Retina (tissue), 1 donor: Measurements from ENCODE around the gene PRUNE1.

Experiments
- DNase-seq: peaks from one replicate; pipeline ENCODE4 v3.0.0-alpha.2; 2016

PRUNE1 gene

GRCh38 chr1:150979092-150980056 lies 28.9 kb upstream of the PRUNE1 start:
- DNase-seq, result peak; percentile 90

- DNase-seq, result no peak
These were observed 27.0 kb upstream of the PRUNE1 start for GRCh38 chr1:150981177-150981804.

- no peak for DNase-seq
These were observed 26.2 kb upstream of the PRUNE1 start, which contains the start of gene ANXA9 for GRCh38 chr1:150981805-150982712. Gene ANXA9, plus strand, starts transcription at chr1:150982292. Its CDS starts 814 bp downstream, at chr1:150983106.

GRCh38 chr1:150985179-150985825 lies 22.9 kb upstream of the PRUNE1 start:
- DNase-seq, result no peak

GRCh38 chr1:150987924-150988323 lies 20.3 kb upstream of the PRUNE1 start:
- no peak for DNase-seq

GRCh38 chr1:150992626-150993025 lies 15.6 kb upstream of the PRUNE1 start:
- DNase-seq, result no peak

- DNase-seq, result no peak
These were observed 14.0 kb upstream of the PRUNE1 start for GRCh38 chr1:150994248-150994647.

- no peak for DNase-seq
These were observed 12.8 kb upstream of the PRUNE1 start for GRCh38 chr1:150995460-150995859.

- peak; percentile 63 for DNase-seq
These were observed 12.4 kb upstream of the PRUNE1 start for GRCh38 chr1:150995896-150996295.

GRCh38 chr1:150997126-150997872 lies 10.9 kb upstream of the PRUNE1 start:
- no peak for DNase-seq

- DNase-seq, result no peak
These were observed 10.3 kb upstream of the PRUNE1 start for GRCh38 chr1:150997949-150998348.

GRCh38 chr1:150999051-150999674 lies 9.1 kb upstream of the PRUNE1 start:
- no peak for DNase-seq

- DNase-seq, result no peak
These were observed 8.3 kb upstream of the PRUNE1 start for GRCh38 chr1:150999926-151000325.

GRCh38 chr1:151000408-151000807 lies 7.8 kb upstream of the PRUNE1 start:
- no peak for DNase-seq

- no peak for DNase-seq
These were observed 6.6 kb upstream of the PRUNE1 start for GRCh38 chr1:151001602-151002001.

GRCh38 chr1:151002051-151002450 lies 6.2 kb upstream of the PRUNE1 start:
- no peak for DNase-seq

GRCh38 chr1:151002611-151003010 lies 5.6 kb upstream of the PRUNE1 start:
- no peak for DNase-seq

- no peak for DNase-seq
These were observed 5.1 kb upstream of the PRUNE1 start for GRCh38 chr1:151003180-151003579.

- DNase-seq, result no peak
These were observed 2.4 kb upstream of the PRUNE1 start for GRCh38 chr1:151005729-151006319.

- DNase-seq, result peak; percentile 85
These were observed 1.8 kb upstream of the PRUNE1 start, which contains the start of gene MINDY1 for GRCh38 chr1:151006327-151007052. Gene MINDY1, minus strand, starts transcription at chr1:151006902. Its CDS starts 4,285 bp downstream, at chr1:151002617.
